ENCODE results near the gene GALNT13.

Gene GALNT13

GRCh38 chr2:153891051-153891450 is 19.3 kb downstream of the GALNT13 start:
- DNase-seq = no peak
- no peak overlapping the region for H3K4me3 Mint-ChIP-seq
- H3K9me3 Mint-ChIP-seq = no peaks in the 10 kb centered on the region
- H3K4me1 Mint-ChIP-seq = no peaks in the 10 kb centered on the region
- H3K27me3 Mint-ChIP-seq = no peaks in the 10 kb centered on the region
- CTCF ChIA-PET = no interaction called here
- H3K36me3 Mint-ChIP-seq = no peaks in the 10 kb centered on the region
- H3K27ac Mint-ChIP-seq = no peak overlapping the region

GRCh38 chr2:153912798-153913396 is 41.2 kb downstream of the GALNT13 start:
- Mint-ChIP-seq H3K4me3 (no peak overlapping the region), H3K9me3 (peaks cover 8% of the 10 kb centered on the region), H3K36me3 (no peaks in the 10 kb centered on the region), H3K27me3 (no peaks in the 10 kb centered on the region), H3K27ac (no peak overlapping the region), H3K4me1 (no peaks in the 10 kb centered on the region)
- CTCF ChIA-PET = no interaction called here
- DNase-seq = no peak

GRCh38 chr2:153917570-153917969 is 45.8 kb downstream of the GALNT13 start:
- CTCF ChIA-PET = no interaction called here
- Mint-ChIP-seq H3K4me1 (no peaks in the 10 kb centered on the region), H3K36me3 (no peaks in the 10 kb centered on the region), H3K27ac (no peak overlapping the region), H3K9me3 (no peaks in the 10 kb centered on the region), H3K4me3 (no peak overlapping the region), H3K27me3 (no peaks in the 10 kb centered on the region)
- DNase-seq = no peak

- Mint-ChIP-seq H3K4me3 (no peak overlapping the region), H3K27ac (no peak overlapping the region), H3K36me3 (no peaks in the 10 kb centered on the region), H3K27me3 (no peaks in the 10 kb centered on the region), H3K9me3 (peaks cover 15% of the 10 kb centered on the region), H3K4me1 (no peaks in the 10 kb centered on the region)
- no peak for DNase-seq
- CTCF ChIA-PET = no interaction called here
These were observed 63.8 kb downstream of the GALNT13 start for GRCh38 chr2:153935511-153935910.

GRCh38 chr2:153939124-153939796 is 67.5 kb downstream of the GALNT13 start:
- DNase-seq = no peak
- no peak overlapping the region for H3K4me3 Mint-ChIP-seq
- H3K36me3 Mint-ChIP-seq = no peaks in the 10 kb centered on the region
- H3K4me1 Mint-ChIP-seq = no peaks in the 10 kb centered on the region
- H3K27me3 Mint-ChIP-seq = no peaks in the 10 kb centered on the region
- CTCF ChIA-PET = no interaction called here
- H3K27ac Mint-ChIP-seq = no peak overlapping the region
- H3K9me3 Mint-ChIP-seq = peaks cover 6% of the 10 kb centered on the region

GRCh38 chr2:153940511-153940910 is 68.8 kb downstream of the GALNT13 start:
- no peak for DNase-seq
- peaks cover 4% of the 10 kb centered on the region for H3K9me3 Mint-ChIP-seq
- CTCF ChIA-PET = no interaction called here
- no peak overlapping the region for H3K4me3 Mint-ChIP-seq
- H3K27ac Mint-ChIP-seq = no peak overlapping the region
- no peaks in the 10 kb centered on the region for H3K36me3 Mint-ChIP-seq
- no peaks in the 10 kb centered on the region for H3K4me1 Mint-ChIP-seq
- no peaks in the 10 kb centered on the region for H3K27me3 Mint-ChIP-seq

- CTCF ChIA-PET = no interaction called here
- H3K27ac Mint-ChIP-seq = no peak overlapping the region
- no peak overlapping the region for H3K4me3 Mint-ChIP-seq
- H3K36me3 Mint-ChIP-seq = no peaks in the 10 kb centered on the region
- H3K4me1 Mint-ChIP-seq = no peaks in the 10 kb centered on the region
- no peaks in the 10 kb centered on the region for H3K27me3 Mint-ChIP-seq
- H3K9me3 Mint-ChIP-seq = peaks cover 3% of the 10 kb centered on the region
- DNase-seq = no peak
These were observed 73.1 kb downstream of the GALNT13 start for GRCh38 chr2:153944800-153945199.

GRCh38 chr2:153946036-153946435 is 74.3 kb downstream of the GALNT13 start:
- H3K27ac Mint-ChIP-seq = no peak overlapping the region
- H3K9me3 Mint-ChIP-seq = peaks cover 3% of the 10 kb centered on the region
- no peaks in the 10 kb centered on the region for H3K36me3 Mint-ChIP-seq
- H3K4me3 Mint-ChIP-seq = no peak overlapping the region
- CTCF ChIA-PET = no interaction called here
- no peaks in the 10 kb centered on the region for H3K27me3 Mint-ChIP-seq
- DNase-seq = no peak
- no peaks in the 10 kb centered on the region for H3K4me1 Mint-ChIP-seq

GRCh38 chr2:153953761-153954160 is 82.0 kb downstream of the GALNT13 start:
- no peaks in the 10 kb centered on the region for H3K36me3 Mint-ChIP-seq
- H3K4me3 Mint-ChIP-seq = no peak overlapping the region
- peaks cover 3% of the 10 kb centered on the region for H3K9me3 Mint-ChIP-seq
- DNase-seq = no peak
- CTCF ChIA-PET = no interaction called here
- H3K27me3 Mint-ChIP-seq = no peaks in the 10 kb centered on the region
- no peaks in the 10 kb centered on the region for H3K4me1 Mint-ChIP-seq
- no peak overlapping the region for H3K27ac Mint-ChIP-seq

- no peaks in the 10 kb centered on the region for H3K36me3 Mint-ChIP-seq
- H3K27ac Mint-ChIP-seq = no peak overlapping the region
- CTCF ChIA-PET = no interaction called here
- H3K4me1 Mint-ChIP-seq = no peaks in the 10 kb centered on the region
- no peak overlapping the region for H3K4me3 Mint-ChIP-seq
- no peaks in the 10 kb centered on the region for H3K27me3 Mint-ChIP-seq
- no peak for DNase-seq
- peaks cover 5% of the 10 kb centered on the region for H3K9me3 Mint-ChIP-seq
These were observed 91.5 kb downstream of the GALNT13 start for GRCh38 chr2:153963256-153963655.

- H3K27me3 Mint-ChIP-seq = no peaks in the 10 kb centered on the region
- H3K9me3 Mint-ChIP-seq = peaks cover 7% of the 10 kb centered on the region
These were observed 95.7 kb downstream of the GALNT13 start for GRCh38 chr2:153967248-153967973.

GRCh38 chr2:153971250-153971649 is 99.5 kb downstream of the GALNT13 start:
- H3K9me3 Mint-ChIP-seq = peaks cover 11% of the 10 kb centered on the region
- CTCF ChIA-PET = no interaction called here
- no peak overlapping the region for H3K4me3 Mint-ChIP-seq
- no peak for DNase-seq
- H3K27me3 Mint-ChIP-seq = no peaks in the 10 kb centered on the region
- no peaks in the 10 kb centered on the region for H3K36me3 Mint-ChIP-seq
- H3K27ac Mint-ChIP-seq = no peak overlapping the region
- H3K4me1 Mint-ChIP-seq = no peaks in the 10 kb centered on the region

More at GRCh38 chr2:153967248-153967973, 95.7 kb downstream of the GALNT13 start:
- Mint-ChIP-seq H3K4me3 (no peak overlapping the region), H3K27ac (no peak overlapping the region), H3K4me1 (no peaks in the 10 kb centered on the region), H3K36me3 (no peaks in the 10 kb centered on the region)
- CTCF ChIA-PET = no interaction called here
- no peak for DNase-seq

- DNase-seq = no peak
- no peaks in the 10 kb centered on the region for H3K27me3 Mint-ChIP-seq
- H3K9me3 Mint-ChIP-seq = peaks cover 11% of the 10 kb centered on the region
- no peaks in the 10 kb centered on the region for H3K4me1 Mint-ChIP-seq
- no peak overlapping the region for H3K4me3 Mint-ChIP-seq
- H3K27ac Mint-ChIP-seq = no peak overlapping the region
- CTCF ChIA-PET = no interaction called here
- no peaks in the 10 kb centered on the region for H3K36me3 Mint-ChIP-seq
These were observed 100.1 kb downstream of the GALNT13 start for GRCh38 chr2:153971855-153972254.

GRCh38 chr2:153972412-153972811 is 100.7 kb downstream of the GALNT13 start:
- Mint-ChIP-seq H3K36me3 (no peaks in the 10 kb centered on the region), H3K4me3 (no peak overlapping the region), H3K27me3 (no peaks in the 10 kb centered on the region), H3K9me3 (peaks cover 9% of the 10 kb centered on the region), H3K27ac (no peak overlapping the region), H3K4me1 (no peaks in the 10 kb centered on the region)
- DNase-seq = no peak
- CTCF ChIA-PET = no interaction called here
